Measurements from ENCODE around the gene FAT1.

DNA sequence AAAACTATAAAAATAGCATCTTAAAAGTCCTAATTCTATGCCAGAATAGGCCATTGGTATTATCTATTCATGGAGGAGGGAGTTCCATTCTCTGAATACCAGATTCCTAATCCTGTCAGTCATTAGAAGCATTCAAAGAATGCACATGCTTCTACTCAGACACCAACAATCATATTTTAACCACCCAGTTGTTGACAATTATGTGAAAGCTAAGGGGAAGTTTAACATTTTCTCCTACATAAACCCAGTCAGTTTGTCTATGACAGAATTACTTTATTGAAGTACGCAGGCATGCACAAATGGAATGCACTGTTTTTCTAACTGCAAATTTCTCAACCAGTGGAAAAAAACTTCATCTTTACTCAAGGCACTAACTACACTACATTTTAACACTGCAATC is 98.7 kb downstream of the FAT1 start:
- TF ChIP-seq MAX (IDR thresholded peaks at IDR 0.05), result no peak
- TF ChIP-seq REST (IDR thresholded peaks at IDR 0.05; ENCODE audit: low read depth), result no peak
- peak; percentile 73 for TF ChIP-seq TEAD4 (IDR thresholded peaks at IDR 0.05)
- no peak for TF ChIP-seq YY1 (IDR thresholded peaks at IDR 0.05; ENCODE audit: low read depth)
- no peak for TF ChIP-seq EP300 (IDR thresholded peaks at IDR 0.05; ENCODE audit: borderline replicate concordance)
- TF ChIP-seq RAD21 (IDR thresholded peaks at IDR 0.05; ENCODE audit: low read depth), result no peak
- TF ChIP-seq CEBPB (IDR thresholded peaks at IDR 0.05), result no peak
- no peak for TF ChIP-seq EGR1 (IDR thresholded peaks at IDR 0.05)
- TF ChIP-seq FOXM1 (IDR thresholded peaks at IDR 0.05; ENCODE audit: borderline replicate concordance, low read depth), result no peak
- TF ChIP-seq NFIC (IDR thresholded peaks at IDR 0.05), result no peak
- no peak for TF ChIP-seq TAF1 (IDR thresholded peaks at IDR 0.05; ENCODE audit: low read depth)
